ENCODE measurements around the gene EVX1. TPM values are rescaled to one million over a fixed set of nuclear protein-coding genes. Genes with fewer than 3 reads are reported as not detected.

Gene EVX1
- total RNA-seq, result not detected
- polyA plus RNA-seq, result not detected
- long read RNA-seq, donor 1, result 0 reads
- long read RNA-seq, donor 2, result 0 reads

DNA sequence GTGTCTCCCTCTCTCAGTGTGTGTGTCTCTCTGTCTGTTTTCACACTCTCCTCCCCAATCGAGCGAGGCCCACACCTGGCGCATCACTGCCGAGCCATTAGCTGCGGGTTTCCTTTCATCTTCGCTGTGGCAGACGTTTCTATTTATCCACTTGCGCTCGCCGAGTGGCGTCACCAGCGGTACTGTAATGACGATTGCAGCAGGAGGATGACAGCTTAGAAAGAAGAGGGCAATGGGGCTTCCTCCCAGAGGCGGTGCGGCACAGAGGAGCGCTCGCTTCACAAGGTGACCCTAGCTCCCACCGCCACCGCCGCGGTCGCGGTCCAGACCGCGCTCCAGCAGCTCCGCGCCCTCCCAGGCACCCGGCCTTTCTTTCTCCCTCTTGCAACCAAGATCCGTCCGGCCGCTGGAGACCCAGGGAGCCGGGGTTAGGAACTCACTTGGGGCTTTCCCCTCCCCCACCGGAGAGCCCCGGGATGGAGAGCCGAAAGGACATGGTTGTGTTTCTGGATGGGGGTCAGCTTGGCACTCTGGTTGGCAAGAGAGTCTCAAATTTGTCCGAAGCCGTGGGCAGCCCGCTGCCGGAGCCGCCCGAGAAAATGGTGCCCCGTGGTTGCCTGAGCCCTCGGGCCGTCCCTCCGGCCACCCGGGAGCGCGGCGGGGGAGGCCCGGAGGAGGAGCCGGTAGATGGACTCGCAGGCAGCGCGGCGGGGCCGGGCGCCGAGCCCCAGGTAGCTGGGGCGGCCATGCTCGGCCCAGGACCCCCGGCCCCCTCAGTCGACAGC lies at the start of gene EVX1:
Gene EVX1, plus strand, starts transcription at position 248 of the 785 bp plus-strand sequence. Its CDS starts 229 bp downstream, at position 477.
- TF ChIP-seq POLR2A (IDR thresholded peaks at IDR 0.05) (no peak), POLR2AphosphoS5 (IDR thresholded peaks at IDR 0.05) (no peak)
- TF ChIP-seq, protein P1, sequence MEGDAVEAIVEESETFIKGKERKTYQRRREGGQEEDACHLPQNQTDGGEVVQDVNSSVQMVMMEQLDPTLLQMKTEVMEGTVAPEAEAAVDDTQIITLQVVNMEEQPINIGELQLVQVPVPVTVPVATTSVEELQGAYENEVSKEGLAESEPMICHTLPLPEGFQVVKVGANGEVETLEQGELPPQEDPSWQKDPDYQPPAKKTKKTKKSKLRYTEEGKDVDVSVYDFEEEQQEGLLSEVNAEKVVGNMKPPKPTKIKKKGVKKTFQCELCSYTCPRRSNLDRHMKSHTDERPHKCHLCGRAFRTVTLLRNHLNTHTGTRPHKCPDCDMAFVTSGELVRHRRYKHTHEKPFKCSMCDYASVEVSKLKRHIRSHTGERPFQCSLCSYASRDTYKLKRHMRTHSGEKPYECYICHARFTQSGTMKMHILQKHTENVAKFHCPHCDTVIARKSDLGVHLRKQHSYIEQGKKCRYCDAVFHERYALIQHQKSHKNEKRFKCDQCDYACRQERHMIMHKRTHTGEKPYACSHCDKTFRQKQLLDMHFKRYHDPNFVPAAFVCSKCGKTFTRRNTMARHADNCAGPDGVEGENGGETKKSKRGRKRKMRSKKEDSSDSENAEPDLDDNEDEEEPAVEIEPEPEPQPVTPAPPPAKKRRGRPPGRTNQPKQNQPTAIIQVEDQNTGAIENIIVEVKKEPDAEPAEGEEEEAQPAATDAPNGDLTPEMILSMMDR (IDR thresholded peaks at IDR 0.05 in 8 of 11, conservative IDR thresholded peaks at IDR 0.05 in 3 of 11), result no peak
- intact Hi-C loops (cut with DNase I; ENCODE audit: low total_unique reads), result no loop called here
- no peaks in the 10 kb centered on the region for H3K36me3 ChIP-seq
- no peak within 1 kb of the TSS for H3K27ac ChIP-seq
- H3K4me1 ChIP-seq, result peaks cover 5 to 65% (median 43%) of the 10 kb centered on the region in 6 donors
- peak within 1 kb of the TSS in 2 of 8 donors; percentile 8 to 48 for H3K4me3 ChIP-seq
- WGBS, 5 donors, result 2 to 12% (median 5%) methylated on average over 26 to 62 of the region's 62 CpGs
- no peak for DNase-seq
- peaks cover 11 to 100% (median 100%) of the 10 kb centered on the region in 7 donors for H3K27me3 ChIP-seq (replicated peaks in 1 of 7)
- no peaks in the 10 kb centered on the region for H3K9me3 ChIP-seq

DNA sequence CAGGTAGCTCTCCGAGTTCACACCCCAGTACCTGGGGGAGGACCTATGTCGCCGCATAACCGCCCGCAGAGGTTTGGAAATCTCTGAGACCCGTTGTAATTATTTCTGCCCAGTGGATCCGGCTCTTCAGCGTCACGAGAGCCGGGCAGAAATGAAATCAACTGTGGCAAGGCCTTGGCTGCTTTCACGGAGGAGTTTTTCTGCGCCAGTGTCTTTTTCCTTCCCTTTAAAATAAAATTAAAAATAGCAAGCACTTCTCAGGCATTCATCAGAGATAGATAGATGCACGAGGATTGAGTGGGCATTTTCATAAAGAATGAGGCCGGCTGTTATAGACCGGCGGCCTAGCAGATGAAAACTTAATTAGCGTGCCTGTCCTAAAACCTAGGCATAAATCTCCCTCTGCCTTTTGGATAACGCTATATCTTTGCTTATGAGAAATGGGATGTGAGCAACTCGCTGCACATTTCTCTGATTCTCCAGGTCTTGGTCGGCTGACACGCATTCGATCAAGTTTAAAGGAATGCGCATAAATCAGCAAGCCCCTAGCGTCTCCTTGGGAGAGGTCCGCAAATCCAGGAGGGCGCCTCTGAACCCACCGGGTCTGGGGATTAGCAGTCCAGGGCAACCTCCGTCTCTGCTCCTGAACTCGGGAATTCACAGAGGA lies 49.1 kb upstream of the EVX1 start:
- TF ChIP-seq POLR2AphosphoS5 (IDR thresholded peaks at IDR 0.05) (no peak), POLR2A (IDR thresholded peaks at IDR 0.05) (no peak)
- TF ChIP-seq, protein P1 (IDR thresholded peaks at IDR 0.05 in 8 of 11, conservative IDR thresholded peaks at IDR 0.05 in 3 of 11), result no peak

DNA sequence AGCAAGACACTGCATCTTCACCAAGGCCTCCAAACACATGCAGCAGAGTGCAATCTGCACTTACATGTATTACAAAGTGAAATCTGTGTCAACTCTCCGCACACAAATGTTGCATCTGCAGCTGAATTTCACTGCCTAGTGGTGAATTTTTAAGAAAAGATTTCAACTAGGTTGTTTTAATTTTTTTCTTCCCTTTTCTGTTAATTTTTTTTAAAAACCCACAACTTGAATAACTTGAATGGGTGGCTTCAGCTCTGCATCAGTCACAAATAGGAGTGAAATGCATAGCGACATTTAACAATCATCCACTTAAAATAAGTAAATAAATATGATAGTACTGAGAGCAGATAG lies 48.6 kb upstream of the EVX1 start:
- TF ChIP-seq POLR2AphosphoS5 (IDR thresholded peaks at IDR 0.05), result no peak
- TF ChIP-seq, protein P1 (IDR thresholded peaks at IDR 0.05 in 8 of 11, conservative IDR thresholded peaks at IDR 0.05 in 3 of 11), result no peak
- no peak for TF ChIP-seq POLR2A (IDR thresholded peaks at IDR 0.05)
- no peak overlapping the region for H3K27ac ChIP-seq
- no peaks in the 10 kb centered on the region for H3K9me3 ChIP-seq
- 24 to 47% (median 36%) methylated on average over 2 of the region's 2 CpGs for WGBS, 5 donors
- peaks cover 34 to 100% (median 100%) of the 10 kb centered on the region in 7 donors for H3K27me3 ChIP-seq (replicated peaks in 1 of 7)
- no peak for DNase-seq
- no peaks in the 10 kb centered on the region for H3K36me3 ChIP-seq
- intact Hi-C loops (cut with DNase I; ENCODE audit: low total_unique reads), result loop anchor here (10.0 kb wide), 4 partner anchors 591 to 901 kb away; no protein-coding TSS in a partner anchor
- H3K4me3 ChIP-seq, result no peak overlapping the region
- peaks cover 12 to 55% (median 41%) of the 10 kb centered on the region in 6 donors for H3K4me1 ChIP-seq

More for the DNA sequence above, 49.1 kb upstream of the EVX1 start:
- Histone ChIP-seq H3K4me1 (peaks cover 17 to 55% (median 41%) of the 10 kb centered on the region in 6 donors), H3K27ac (no peak overlapping the region), H3K4me3 (peak overlapping the region in 7 of 8 donors; percentile 17 to 59 (median 21)), H3K36me3 (no peaks in the 10 kb centered on the region), H3K27me3 (replicated peaks in 1 of 7) (peaks cover 30 to 100% (median 100%) of the 10 kb centered on the region in 7 donors), H3K9me3 (no peaks in the 10 kb centered on the region)
- DNase-seq, result peak; percentile 34
- intact Hi-C loops (cut with DNase I; ENCODE audit: low total_unique reads), result loop anchor here (10.0 kb wide), 4 partner anchors 591 to 901 kb away; no protein-coding TSS in a partner anchor
- WGBS, 5 donors, result 10 to 16% (median 13%) methylated on average over 27 to 29 of the region's 29 CpGs

All from spleen (tissue), 13 donors.